NB4 (cell line): ENCODE results near the gene CD300LD.

ENCODE experiments used
- CTCF ChIP-seq: IDR thresholded peaks from one replicate; pipeline ENCODE4 v1.5.1; 2012; ENCODE audit warnings: low read depth, low read length
- MYC ChIP-seq: IDR thresholded peaks from 2 replicates; pipeline ENCODE4 v1.6.1; 2011; ENCODE audit warnings: low read depth, low read length

DNA sequence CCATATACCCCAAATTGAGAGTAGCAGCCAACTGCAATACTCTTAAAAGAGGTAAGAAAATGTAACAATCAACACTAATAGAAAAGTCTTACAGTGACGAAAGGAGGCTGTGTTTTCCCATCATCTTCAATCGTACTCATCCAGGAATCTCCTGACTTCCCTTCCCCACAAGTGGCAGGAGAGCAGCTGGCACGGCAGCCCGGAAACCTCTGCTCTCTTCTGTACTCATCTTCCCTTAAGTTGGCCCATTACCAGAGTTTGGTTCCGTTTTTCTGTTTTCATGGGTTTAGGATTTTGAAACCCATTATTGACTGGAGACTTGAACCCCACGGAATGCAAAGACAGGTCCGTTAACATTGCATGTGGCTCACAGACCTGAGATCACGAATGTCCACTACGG is 13.1 kb downstream of the CD300LD start:
- TF ChIP-seq CTCF (no peak), MYC (no peak)
